Activated naive CD8-positive, alpha-beta T cell treated with anti-CD3 and anti-CD28 coated beads, Interleukin-2, amount 50 U/mL, for 16 hours (primary cell): ENCODE data around the gene MCRIP2.
A peak's percentile ranks its signal among the peaks of the same experiment; 100 is the strongest.
"Not testable (repeated sequence)": the region's sequence is repeated elsewhere in the genome, so short reads cannot be mapped to it uniquely, and the experiment has no call there.

Source experiments
- DNase-seq: peaks from one replicate; pipeline ENCODE4 v3.0.0-alpha.2; 2020; ENCODE audit warnings: low read depth, low spot score

MCRIP2 gene

GRCh38 chr16:641326-642188 lies at the start of gene MCRIP2:
MCRIP2 (plus strand) TSS chr16:641828; CDS start chr16:641992, 164 bp downstream.
- peak; percentile 39 for DNase-seq

- no peak for DNase-seq
Observed at GRCh38 chr16:591892-592517, 49.6 kb upstream of the MCRIP2 start.

- DNase-seq: no peak
Observed at GRCh38 chr16:592518-593306, 48.9 kb upstream of the MCRIP2 start.

GRCh38 chr16:593406-593805 lies 48.2 kb upstream of the MCRIP2 start:
- DNase-seq: no peak

GRCh38 chr16:593807-594206 lies 47.8 kb upstream of the MCRIP2 start:
- DNase-seq: no peak

- no peak for DNase-seq
Observed at GRCh38 chr16:595094-595528, 46.5 kb upstream of the MCRIP2 start.

- DNase-seq: no peak
Observed at GRCh38 chr16:595942-596735, 45.5 kb upstream of the MCRIP2 start.

GRCh38 chr16:596736-597060 lies 44.9 kb upstream of the MCRIP2 start:
- no peak for DNase-seq

GRCh38 chr16:597655-598054 lies 44.0 kb upstream of the MCRIP2 start:
- DNase-seq: not testable (repeated sequence)

GRCh38 chr16:598823-599739 lies 42.5 kb upstream of the MCRIP2 start:
- no peak for DNase-seq

GRCh38 chr16:600781-601180 lies 40.8 kb upstream of the MCRIP2 start:
- no peak for DNase-seq

GRCh38 chr16:603933-604332 lies 37.7 kb upstream of the MCRIP2 start:
- DNase-seq: no peak

GRCh38 chr16:606656-607307 lies 34.8 kb upstream of the MCRIP2 start:
- no peak for DNase-seq

- no peak for DNase-seq
Observed at GRCh38 chr16:608019-608418, 33.6 kb upstream of the MCRIP2 start.

GRCh38 chr16:609316-609715 lies 32.3 kb upstream of the MCRIP2 start:
- DNase-seq: no peak

- DNase-seq: no peak
Observed at GRCh38 chr16:609984-610383, 31.6 kb upstream of the MCRIP2 start.

GRCh38 chr16:610513-611381 lies 30.9 kb upstream of the MCRIP2 start:
- peak; percentile 26 for DNase-seq

- no peak for DNase-seq
Observed at GRCh38 chr16:615122-615521, 26.5 kb upstream of the MCRIP2 start.
